Brain microvascular endothelial cell (primary cell): ENCODE measurements around the gene GPRIN2.
A peak's percentile ranks its signal among the peaks of the same experiment; 100 is the strongest.
"Not testable (repeated sequence)": the region's sequence is repeated elsewhere in the genome, so short reads cannot be mapped to it uniquely, and the experiment has no call there.

Source experiments
- DNase-seq: peaks from one replicate; pipeline ENCODE4 v3.0.0-alpha.2; 2020
- H3K27ac ChIP-seq: fragments of 250-450 bp; sonication (Bioruptor Pico); 2 replicates; pipeline ENCODE4 v1.5.1; 2020; ENCODE audit warnings: mild to moderate bottlenecking, moderate library complexity
- H3K27me3 ChIP-seq: fragments of 250-450 bp; sonication (Bioruptor Pico); replicated peaks from 2 replicates; pipeline ENCODE4 v1.5.1; 2020; ENCODE audit warnings: mild to moderate bottlenecking
- H3K36me3 ChIP-seq: fragments of 250-450 bp; sonication (Bioruptor Pico); replicated peaks from 2 replicates; pipeline ENCODE4 v1.5.1; 2020; ENCODE audit warnings: mild to moderate bottlenecking
- H3K4me3 ChIP-seq: 2 replicates; pipeline ENCODE4 v1.5.1; 2011; ENCODE audit warnings: low read depth, mild to moderate bottlenecking, control low read depth, low read length, moderate library complexity
- CTCF ChIP-seq: IDR thresholded peaks from 2 replicates; pipeline ENCODE4 v1.5.1; 2011; ENCODE audit warnings: low read depth, mild to moderate bottlenecking, moderate library complexity, low read length, control low read depth, inconsistent platforms; ENCODE audit errors: missing control alignments
- in situ Hi-C: cut with HindIII; loops from 2 replicates; pipeline ENCODE4 v1.10.0; 2017; ENCODE audit warnings: low sequenced_read_pairs, low pct_ligation_motif_present

Gene GPRIN2

GRCh38 chr10:46530249-46531186 is 25.9 kb downstream of the GPRIN2 start:
- no peak overlapping the region for H3K4me3 ChIP-seq
- H3K27me3 ChIP-seq = no peaks in the 10 kb centered on the region
- in situ Hi-C loops = no loop called here
- peak; percentile 98 for DNase-seq
- H3K27ac ChIP-seq = peak overlapping the region; percentile 68
- no peak for TF ChIP-seq CTCF
- no peaks in the 10 kb centered on the region for H3K36me3 ChIP-seq

- H3K27ac ChIP-seq = peak overlapping the region; percentile 55
- H3K4me3 ChIP-seq, H3K27me3 ChIP-seq, in situ Hi-C loops, DNase-seq, H3K36me3 ChIP-seq: not testable (repeated sequence)
Measured at GRCh38 chr10:46529742-46530141, 26.7 kb downstream of the GPRIN2 start.

- TF ChIP-seq CTCF = no peak
- no peaks in the 10 kb centered on the region for H3K36me3 ChIP-seq
- no peak overlapping the region for H3K4me3 ChIP-seq
- H3K27me3 ChIP-seq = no peaks in the 10 kb centered on the region
- in situ Hi-C loops = no loop called here
- no peak overlapping the region for H3K27ac ChIP-seq
- DNase-seq = no peak
Measured at GRCh38 chr10:46528675-46529615, 27.5 kb downstream of the GPRIN2 start.

GRCh38 chr10:46528171-46528671 is 28.2 kb downstream of the GPRIN2 start:
- no peaks in the 10 kb centered on the region for H3K27me3 ChIP-seq
- no peaks in the 10 kb centered on the region for H3K36me3 ChIP-seq
- no peak for TF ChIP-seq CTCF
- in situ Hi-C loops = no loop called here
- no peak overlapping the region for H3K27ac ChIP-seq
- DNase-seq = no peak
- no peak overlapping the region for H3K4me3 ChIP-seq

GRCh38 chr10:46527241-46527811 is 29.1 kb downstream of the GPRIN2 start:
- in situ Hi-C loops = no loop called here

More at GRCh38 chr10:46527241-46527811, 29.1 kb downstream of the GPRIN2 start:
- Histone ChIP-seq H3K36me3 (no peaks in the 10 kb centered on the region), H3K27me3 (no peaks in the 10 kb centered on the region), H3K4me3 (no peak overlapping the region), H3K27ac (no peak overlapping the region)
- no peak for DNase-seq
- no peak for TF ChIP-seq CTCF
